Neuronal stem cell (in vitro differentiated cells): ENCODE results near the gene SLC25A48.

Experiments
- DNase-seq: peaks from one replicate; pipeline ENCODE4 v3.0.0-alpha.2; 2013; ENCODE audit warnings: low spot score
- H2AFZ ChIP-seq: one replicate; pipeline ENCODE4 v1.6.1; 2013; ENCODE audit warnings: mild to moderate bottlenecking, low read length, inconsistent platforms
- H2AK5ac ChIP-seq: 2 replicates; pipeline ENCODE4 v1.6.1; 2013; ENCODE audit warnings: low read depth, mild to moderate bottlenecking, inconsistent platforms, low read length, moderate library complexity, mixed read lengths
- H2BK120ac ChIP-seq: 2 replicates; pipeline ENCODE4 v1.6.1; 2013; ENCODE audit warnings: low read depth, mild to moderate bottlenecking, inconsistent platforms, low read length, moderate library complexity, mixed read lengths
- H2BK12ac ChIP-seq: one replicate; pipeline ENCODE4 v1.6.1; 2013; ENCODE audit warnings: low read length, inconsistent platforms
- H2BK15ac ChIP-seq: 2 replicates; pipeline ENCODE4 v1.6.1; 2013; ENCODE audit warnings: mild to moderate bottlenecking, low read length, inconsistent platforms, mixed read lengths
- H2BK5ac ChIP-seq: one replicate; pipeline ENCODE4 v1.6.1; 2013; ENCODE audit warnings: inconsistent platforms, mild to moderate bottlenecking, low read length, moderate library complexity
- H3K14ac ChIP-seq: one replicate; pipeline ENCODE4 v1.6.1; 2013; ENCODE audit warnings: low read length, inconsistent platforms
- H3K18ac ChIP-seq: 2 replicates; pipeline ENCODE4 v1.6.1; 2013; ENCODE audit warnings: low read length, inconsistent platforms
- H3K23ac ChIP-seq: 2 replicates; pipeline ENCODE4 v1.6.1; 2013; ENCODE audit warnings: low read depth, mild to moderate bottlenecking, mixed read lengths, low read length, inconsistent platforms; ENCODE audit not compliant: poor library complexity
- H3K27ac ChIP-seq: replicated peaks from 3 replicates; pipeline ENCODE4 v1.5.1; 2013; ENCODE audit warnings: low read length, inconsistent platforms
- H3K27me3 ChIP-seq, 3 experiments: 2 replicates each; pipeline ENCODE4 v1.6.1; 2013; ENCODE audit warnings: low read length in 3 of 3, mild to moderate bottlenecking in 2 of 3, inconsistent platforms in 1 of 3, low read depth in 1 of 3, mixed read lengths in 1 of 3, moderate library complexity in 1 of 3; ENCODE audit not compliant: control insufficient read depth in 3 of 3, insufficient read depth in 3 of 3
- H3K36me3 ChIP-seq, 2 donors: replicated peaks in 1 of 2; 2 replicates each; pipeline ENCODE4 v1.6.1; 2013; ENCODE audit warnings: low read length in 2 of 2; ENCODE audit not compliant: control insufficient read depth in 2 of 2, insufficient read depth in 2 of 2
- H3K4ac ChIP-seq: 2 replicates; pipeline ENCODE4 v1.6.1; 2013; ENCODE audit warnings: inconsistent platforms, mild to moderate bottlenecking, low read length, moderate library complexity
- H3K4me1 ChIP-seq, 2 donors: 1 replicate in 1 of 2; 2 replicates in 1 of 2; pipeline ENCODE4 v1.6.1; 2013; ENCODE audit warnings: low read length in 2 of 2, low read depth in 1 of 2; ENCODE audit not compliant: control insufficient read depth in 2 of 2, insufficient read depth in 1 of 2
- H3K4me2 ChIP-seq: one replicate; pipeline ENCODE4 v1.6.1; 2013; ENCODE audit warnings: mild to moderate bottlenecking, low read length, inconsistent platforms; ENCODE audit not compliant: insufficient read depth, poor library complexity, severe bottlenecking
- H3K4me3 ChIP-seq, 2 donors: 2 replicates each; pipeline ENCODE4 v1.5.1; 2013; ENCODE audit warnings: low read length in 2 of 2, mild to moderate bottlenecking in 2 of 2, inconsistent platforms in 1 of 2, moderate library complexity in 1 of 2
- H3K79me1 ChIP-seq: one replicate; pipeline ENCODE4 v1.6.1; 2013; ENCODE audit warnings: low read depth, mild to moderate bottlenecking, inconsistent platforms, low read length, moderate library complexity
- H3K9ac ChIP-seq: one replicate; pipeline ENCODE4 v1.6.1; 2013; ENCODE audit warnings: mild to moderate bottlenecking, low read depth, low read length, inconsistent platforms; ENCODE audit not compliant: poor library complexity
- H3K9me3 ChIP-seq, 2 donors: replicated peaks in 1 of 2; 2 replicates each; pipeline versions ENCODE3 to v1.6.1; 2013; ENCODE audit warnings: low read length in 2 of 2, mild to moderate bottlenecking in 2 of 2, inconsistent platforms in 1 of 2, low read depth in 1 of 2, mixed read lengths in 1 of 2, moderate library complexity in 1 of 2; ENCODE audit not compliant: control insufficient read depth in 2 of 2, insufficient read depth in 1 of 2
- H4K8ac ChIP-seq: one replicate; pipeline ENCODE4 v1.6.1; 2013; ENCODE audit warnings: low read depth, mild to moderate bottlenecking, inconsistent platforms, low read length, moderate library complexity
- H4K91ac ChIP-seq: one replicate; pipeline ENCODE4 v1.6.1; 2013; ENCODE audit warnings: low read length, low read depth, mild to moderate bottlenecking, inconsistent platforms; ENCODE audit not compliant: poor library complexity
- WGBS, 2 donors: extraction: QIAGEN DNeasy Blood & Tissue Kit; methylation state at CpG; one replicate each; pipeline ENCODE4 v1.1.7; 2013; ENCODE audit warnings: missing lambda C conversion rate in 2 of 2, mixed read lengths in 1 of 2; ENCODE audit not compliant: insufficient read length in 2 of 2, insufficient replicate concordance in 1 of 2; ENCODE audit errors: extremely low coverage in 2 of 2; 5-methylcytosine and 5-hydroxymethylcytosine counted together

SLC25A48 gene

GRCh38 chr5:135900276-135900675, 65.8 kb downstream of the SLC25A48 start:
- H2BK5ac ChIP-seq: no peak overlapping the region
- no CpG with 5 or more reads among the region's 3 CpGs for WGBS, 2 donors
- H3K27me3 ChIP-seq: no peaks in the 10 kb centered on the region
- no peak for DNase-seq
- no peak overlapping the region for H3K9ac ChIP-seq
- H3K79me1 ChIP-seq: no peaks in the 10 kb centered on the region
- no peak overlapping the region for H3K18ac ChIP-seq
- H3K14ac ChIP-seq: no peak overlapping the region
- H4K91ac ChIP-seq: no peak overlapping the region
- H2BK15ac ChIP-seq: no peak overlapping the region
- H3K36me3 ChIP-seq: no peaks in the 10 kb centered on the region
- H2BK12ac ChIP-seq: no peak overlapping the region
- no peaks in the 10 kb centered on the region for H3K4me1 ChIP-seq
- no peak overlapping the region for H2AK5ac ChIP-seq
- no peaks in the 10 kb centered on the region for H3K9me3 ChIP-seq
- no peak overlapping the region for H2BK120ac ChIP-seq
- no peak overlapping the region for H3K23ac ChIP-seq
- H3K4ac ChIP-seq: no peak overlapping the region
- no peak overlapping the region for H2AFZ ChIP-seq
- H3K4me3 ChIP-seq: no peak overlapping the region
- no peak overlapping the region for H3K4me2 ChIP-seq
- H3K27ac ChIP-seq: no peak overlapping the region
- H4K8ac ChIP-seq: no peak overlapping the region

GRCh38 chr5:135901633-135902032, 67.2 kb downstream of the SLC25A48 start:
- H3K18ac ChIP-seq: no peak overlapping the region
- H3K9ac ChIP-seq: no peak overlapping the region
- H2BK120ac ChIP-seq: no peak overlapping the region
- H4K8ac ChIP-seq: no peak overlapping the region
- H2BK15ac ChIP-seq: no peak overlapping the region
- DNase-seq: no peak
- no peaks in the 10 kb centered on the region for H3K4me1 ChIP-seq
- H2BK12ac ChIP-seq: no peak overlapping the region
- H3K4me3 ChIP-seq: no peak overlapping the region
- no peak overlapping the region for H2AFZ ChIP-seq
- no peaks in the 10 kb centered on the region for H3K36me3 ChIP-seq
- no peaks in the 10 kb centered on the region for H3K79me1 ChIP-seq
- no peak overlapping the region for H4K91ac ChIP-seq
- no peak overlapping the region for H3K14ac ChIP-seq
- H3K9me3 ChIP-seq: no peaks in the 10 kb centered on the region
- no peak overlapping the region for H3K23ac ChIP-seq
- no peak overlapping the region for H2AK5ac ChIP-seq
- no CpG with 5 or more reads among the region's 3 CpGs for WGBS, 2 donors
- no peaks in the 10 kb centered on the region for H3K27me3 ChIP-seq
- H3K27ac ChIP-seq: no peak overlapping the region
- H3K4me2 ChIP-seq: no peak overlapping the region
- no peak overlapping the region for H3K4ac ChIP-seq
- no peak overlapping the region for H2BK5ac ChIP-seq

- H2BK15ac ChIP-seq: no peak overlapping the region
Measured at GRCh38 chr5:135905144-135905543, 70.7 kb downstream of the SLC25A48 start.

GRCh38 chr5:135913713-135914626, 79.5 kb downstream of the SLC25A48 start:
- H3K23ac ChIP-seq: no peak overlapping the region
- no peak overlapping the region for H4K91ac ChIP-seq
- DNase-seq: no peak
- H3K9me3 ChIP-seq: no peaks in the 10 kb centered on the region
- no peak overlapping the region for H3K4ac ChIP-seq
- no peak overlapping the region for H3K4me3 ChIP-seq
- no peak overlapping the region for H2BK5ac ChIP-seq
- H3K27me3 ChIP-seq: peaks cover 0 to 23% (median 0%) of the 10 kb centered on the region in 3 experiments
- no peak overlapping the region for H2AK5ac ChIP-seq
- no CpG with 5 or more reads among the region's 4 CpGs for WGBS, 2 donors
- H3K79me1 ChIP-seq: no peaks in the 10 kb centered on the region
- no peak overlapping the region for H4K8ac ChIP-seq
- H3K27ac ChIP-seq: no peak overlapping the region
- H2AFZ ChIP-seq: no peak overlapping the region
- H3K36me3 ChIP-seq: no peaks in the 10 kb centered on the region
- H3K9ac ChIP-seq: no peak overlapping the region
- H3K18ac ChIP-seq: no peak overlapping the region
- no peak overlapping the region for H3K4me2 ChIP-seq
- H3K14ac ChIP-seq: no peak overlapping the region
- H2BK12ac ChIP-seq: no peak overlapping the region
- H2BK120ac ChIP-seq: no peak overlapping the region
- H3K4me1 ChIP-seq: no peaks in the 10 kb centered on the region
- no peak overlapping the region for H2BK15ac ChIP-seq

More at GRCh38 chr5:135905144-135905543, 70.7 kb downstream of the SLC25A48 start:
- Histone ChIP-seq H3K18ac (no peak overlapping the region), H2BK120ac (no peak overlapping the region), H3K36me3 (no peaks in the 10 kb centered on the region), H3K4ac (no peak overlapping the region), H4K91ac (no peak overlapping the region), H3K4me1 (no peaks in the 10 kb centered on the region), H3K27ac (no peak overlapping the region), H3K9ac (no peak overlapping the region), H2AFZ (no peak overlapping the region), H2BK12ac (no peak overlapping the region), H2AK5ac (no peak overlapping the region), H3K4me3 (no peak overlapping the region), H2BK5ac (no peak overlapping the region), H3K9me3 (no peaks in the 10 kb centered on the region), H3K79me1 (no peaks in the 10 kb centered on the region), H3K14ac (no peak overlapping the region), H3K27me3 (peaks cover 0 to 8% (median 0%) of the 10 kb centered on the region in 3 experiments), H3K4me2 (no peak overlapping the region), H4K8ac (no peak overlapping the region), H3K23ac (no peak overlapping the region)
- WGBS, 2 donors: no CpG with 5 or more reads among the region's 1 CpG
- no peak for DNase-seq
